Measurements from ENCODE around the gene FKBP8. TPM values are rescaled to one million over a fixed set of nuclear protein-coding genes. Genes with fewer than 3 reads are reported as not detected.
"Not testable (repeated sequence)": the region's sequence is repeated elsewhere in the genome, so short reads cannot be mapped to it uniquely, and the experiment has no call there.

Gene FKBP8
- total RNA-seq, 1 donor from 2014 or later: 195 TPM

GRCh38 chr19:18523841-18524240, 19.5 kb downstream of the FKBP8 start:
- DNase-seq (no peak), ATAC-seq (no peak)
- Histone ChIP-seq H3K27ac (no peak overlapping the region), H3K27me3 (ENCODE audit: low read depth) (no peaks in the 10 kb centered on the region), H3K4me3 (no peak overlapping the region), H3K9me3 (no peaks in the 10 kb centered on the region), H3K36me3 (no peaks in the 10 kb centered on the region), H3K4me1 (peaks cover 25% of the 10 kb centered on the region)
- no peak for TF ChIP-seq CTCF (IDR thresholded peaks at IDR 0.05)
- intact Hi-C loops (cut with DNase I): no loop called here

GRCh38 chr19:18522862-18523440, 20.4 kb downstream of the FKBP8 start:
- intact Hi-C loops (cut with DNase I); H3K9me3 ChIP-seq; ATAC-seq; H3K27me3 ChIP-seq (ENCODE audit: low read depth); H3K36me3 ChIP-seq; DNase-seq: not testable (repeated sequence)
- Histone ChIP-seq H3K27ac (peak overlapping the region; percentile 62), H3K4me1 (peaks cover 28% of the 10 kb centered on the region), H3K4me3 (peak overlapping the region; percentile 31)

DNA sequence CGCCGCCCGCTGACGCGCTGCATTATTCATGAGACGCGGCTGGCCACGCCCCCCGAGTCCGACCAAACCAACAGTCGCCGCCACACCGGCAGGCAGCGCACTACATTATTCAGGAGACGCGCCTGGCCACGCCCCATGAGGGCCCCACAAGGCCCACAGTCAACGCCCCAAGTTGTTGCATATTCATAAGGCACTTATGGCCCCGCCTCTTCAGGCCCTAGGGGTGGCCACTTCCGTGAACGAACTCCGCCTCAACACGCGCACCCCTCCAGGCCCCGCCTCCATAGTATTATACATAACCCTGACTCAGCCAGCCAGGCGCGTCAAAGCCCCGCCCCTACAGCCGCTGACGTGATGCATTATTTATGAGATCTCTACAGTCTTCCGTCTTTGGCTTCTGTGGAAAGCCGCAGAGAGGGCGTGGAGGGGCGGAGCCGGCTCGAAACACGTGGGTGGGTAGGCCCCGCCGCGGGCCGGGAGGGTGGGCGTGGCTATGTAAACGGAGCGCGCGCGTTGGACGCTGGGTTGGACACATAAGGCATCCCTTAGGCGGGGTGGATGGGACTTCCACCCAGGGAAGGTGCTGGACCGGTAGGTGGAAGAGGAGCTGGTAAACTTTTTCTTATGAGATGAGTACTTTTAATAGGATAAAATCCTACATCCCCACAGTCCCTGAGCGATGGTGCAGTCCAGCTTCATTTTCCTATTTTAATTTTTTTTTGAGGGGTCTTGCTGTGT, 21.1 kb downstream of the FKBP8 start:
- peak overlapping the region; percentile 92 for H3K4me3 ChIP-seq
- H3K4me1 ChIP-seq: peaks cover 28% of the 10 kb centered on the region
- peak; percentile 100 for DNase-seq
- peak; percentile 94 to 96 for ATAC-seq
- intact Hi-C loops (cut with DNase I): no loop called here
- no peaks in the 10 kb centered on the region for H3K9me3 ChIP-seq
- H3K36me3 ChIP-seq: no peaks in the 10 kb centered on the region
- TF ChIP-seq CTCF (IDR thresholded peaks at IDR 0.05): peak; percentile 36
- H3K27ac ChIP-seq: peak overlapping the region; percentile 98
- H3K27me3 ChIP-seq (ENCODE audit: low read depth): no peaks in the 10 kb centered on the region

- Histone ChIP-seq H3K36me3 (no peaks in the 10 kb centered on the region), H3K27me3 (ENCODE audit: low read depth) (no peaks in the 10 kb centered on the region), H3K4me1 (peaks cover 32% of the 10 kb centered on the region), H3K4me3 (peak within 1 kb of the TSS; percentile 92), H3K9me3 (no peaks in the 10 kb centered on the region), H3K27ac (peak within 1 kb of the TSS; percentile 98)
- no peak for DNase-seq
- peak; percentile 4 to 20 for ATAC-seq
- no peak for TF ChIP-seq CTCF (IDR thresholded peaks at IDR 0.05)
- intact Hi-C loops (cut with DNase I): no loop called here
Observed at GRCh38 chr19:18521692-18522123, 21.7 kb downstream of the FKBP8 start, which contains the start of gene ELL. Gene ELL, minus strand, starts transcription at chr19:18522070. Its CDS starts 15 bp downstream, at chr19:18522055.

DNA sequence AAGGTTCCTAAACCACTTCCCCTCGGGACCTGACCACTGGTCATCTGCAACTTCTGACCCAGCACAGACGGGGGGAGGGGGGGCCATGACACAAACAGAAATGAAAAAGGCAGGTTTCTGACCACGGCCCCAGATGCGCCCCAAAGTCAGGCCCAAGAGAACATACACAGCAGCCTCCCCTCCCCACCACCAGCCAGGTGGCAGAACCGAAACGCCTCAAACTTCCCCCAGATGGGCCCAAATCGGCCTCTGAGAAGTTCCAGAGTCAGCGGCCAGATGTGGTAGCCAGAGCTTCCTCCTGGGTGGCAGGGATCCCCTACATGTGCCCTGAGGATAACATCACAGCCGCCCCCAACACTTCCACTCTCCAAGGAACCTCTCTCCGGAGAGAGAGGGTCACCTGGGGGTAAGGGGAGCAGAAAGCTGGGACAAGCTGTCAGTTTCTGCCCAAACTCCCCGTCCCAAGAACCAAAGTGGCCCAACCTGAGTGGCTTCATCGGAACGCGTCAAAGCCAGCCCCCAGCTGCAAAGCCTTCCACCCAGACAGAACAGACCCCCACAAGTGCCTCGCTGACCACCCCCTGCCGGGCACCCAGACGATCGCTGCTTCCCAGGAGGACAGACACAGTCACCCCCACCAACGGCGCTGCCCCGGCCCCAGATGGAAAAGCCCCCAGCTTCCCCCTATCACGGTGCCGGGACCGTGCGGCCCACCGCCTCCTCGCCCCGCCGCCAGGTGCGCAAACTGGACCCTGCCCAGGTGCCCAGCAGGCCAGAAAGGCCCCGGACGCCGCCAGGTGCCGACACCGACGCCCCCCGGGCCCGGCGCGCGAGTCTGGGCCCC, 22.3 kb downstream of the FKBP8 start:
- TF ChIP-seq CTCF (IDR thresholded peaks at IDR 0.05): no peak
- Histone ChIP-seq H3K27ac (peak overlapping the region; percentile 98), H3K27me3 (ENCODE audit: low read depth) (no peaks in the 10 kb centered on the region), H3K4me1 (peaks cover 38% of the 10 kb centered on the region), H3K4me3 (peak overlapping the region; percentile 92), H3K9me3 (no peaks in the 10 kb centered on the region), H3K36me3 (no peaks in the 10 kb centered on the region)
- intact Hi-C loops (cut with DNase I): no loop called here
- no peak for DNase-seq
- ATAC-seq: peak; percentile 0 to 1
